ENCODE data around the gene DRAXIN.
A peak's percentile ranks its signal among the peaks of the same experiment; 100 is the strongest.

Gene DRAXIN

GRCh38 chr1:11767922-11768704 is 76.6 kb downstream of the DRAXIN start:
- no peak for DNase-seq

- no peak for DNase-seq
Observed at GRCh38 chr1:11768821-11769220, 77.3 kb downstream of the DRAXIN start.

GRCh38 chr1:11769274-11769673 is 77.8 kb downstream of the DRAXIN start:
- no peak for DNase-seq

- DNase-seq: no peak
Observed at GRCh38 chr1:11770011-11770410, 78.5 kb downstream of the DRAXIN start.

GRCh38 chr1:11771481-11772043 is 80.1 kb downstream of the DRAXIN start:
- DNase-seq: no peak

- DNase-seq: peak; percentile 75
Observed at GRCh38 chr1:11772458-11772857, 80.9 kb downstream of the DRAXIN start.

- DNase-seq: no peak
Observed at GRCh38 chr1:11774753-11775152, 83.2 kb downstream of the DRAXIN start.
